ENCODE results near the gene TBX15. TPM values are rescaled to one million over a fixed set of nuclear protein-coding genes. Genes with fewer than 3 reads are reported as not detected.

Gene TBX15
- total RNA-seq, 4 donors from 2014 or later = 0.21 to 0.62 TPM; not detected in 2

DNA sequence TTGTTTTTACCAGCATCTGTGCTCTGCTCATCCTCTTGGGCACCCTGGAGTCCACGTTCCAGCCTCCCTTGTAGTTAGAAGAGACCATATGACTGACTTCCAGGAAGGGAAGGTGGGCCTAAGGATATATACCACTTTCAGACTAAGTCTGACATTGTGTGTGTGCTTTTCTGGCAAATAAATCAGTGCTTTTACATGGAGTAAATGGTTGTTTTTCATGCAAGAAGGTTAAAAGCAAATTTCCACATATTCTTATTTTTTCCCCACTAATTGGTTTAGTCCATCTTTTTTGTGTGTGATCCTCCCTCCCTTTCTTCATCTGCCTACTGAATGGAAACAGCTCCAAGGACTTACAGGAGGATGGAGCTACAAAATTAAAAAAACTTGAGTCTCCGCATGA lies 119.8 kb downstream of the TBX15 start:
- H3K9me3 ChIP-seq = no peaks in the 10 kb centered on the region
- no peaks in the 10 kb centered on the region for H3K27me3 ChIP-seq
- DNase-seq = no peak
- intact Hi-C loops (cut with DNase I; ENCODE audit: low total_unique reads) = no loop called here
- no peak overlapping the region for H3K4me3 ChIP-seq
- H3K27ac ChIP-seq = no peak overlapping the region
- no peaks in the 10 kb centered on the region for H3K4me1 ChIP-seq
- TF ChIP-seq, protein P1, sequence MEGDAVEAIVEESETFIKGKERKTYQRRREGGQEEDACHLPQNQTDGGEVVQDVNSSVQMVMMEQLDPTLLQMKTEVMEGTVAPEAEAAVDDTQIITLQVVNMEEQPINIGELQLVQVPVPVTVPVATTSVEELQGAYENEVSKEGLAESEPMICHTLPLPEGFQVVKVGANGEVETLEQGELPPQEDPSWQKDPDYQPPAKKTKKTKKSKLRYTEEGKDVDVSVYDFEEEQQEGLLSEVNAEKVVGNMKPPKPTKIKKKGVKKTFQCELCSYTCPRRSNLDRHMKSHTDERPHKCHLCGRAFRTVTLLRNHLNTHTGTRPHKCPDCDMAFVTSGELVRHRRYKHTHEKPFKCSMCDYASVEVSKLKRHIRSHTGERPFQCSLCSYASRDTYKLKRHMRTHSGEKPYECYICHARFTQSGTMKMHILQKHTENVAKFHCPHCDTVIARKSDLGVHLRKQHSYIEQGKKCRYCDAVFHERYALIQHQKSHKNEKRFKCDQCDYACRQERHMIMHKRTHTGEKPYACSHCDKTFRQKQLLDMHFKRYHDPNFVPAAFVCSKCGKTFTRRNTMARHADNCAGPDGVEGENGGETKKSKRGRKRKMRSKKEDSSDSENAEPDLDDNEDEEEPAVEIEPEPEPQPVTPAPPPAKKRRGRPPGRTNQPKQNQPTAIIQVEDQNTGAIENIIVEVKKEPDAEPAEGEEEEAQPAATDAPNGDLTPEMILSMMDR (IDR thresholded peaks at IDR 0.05) = no peak
- no peak for TF ChIP-seq POLR2A (IDR thresholded peaks at IDR 0.05)
- no peaks in the 10 kb centered on the region for H3K36me3 ChIP-seq

DNA sequence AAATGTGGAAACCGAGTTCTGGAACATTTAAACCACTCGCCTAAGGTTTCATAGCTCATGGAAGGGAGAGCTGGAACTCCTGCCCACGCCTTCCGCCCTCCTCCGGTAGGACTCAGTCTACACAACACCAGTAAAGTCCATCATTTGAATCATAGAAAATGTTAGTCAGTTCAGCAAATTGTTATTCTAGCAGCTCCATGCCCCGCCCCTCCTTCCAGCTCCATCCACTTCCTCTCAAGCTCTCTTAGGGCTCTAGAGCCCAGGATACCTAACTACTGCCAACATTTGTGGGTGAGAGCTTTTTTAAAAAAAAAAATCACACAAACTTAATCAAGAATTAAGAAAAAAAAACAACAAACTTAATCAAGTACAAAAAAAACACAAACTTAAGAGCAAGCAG lies 121.8 kb downstream of the TBX15 start:
- intact Hi-C loops (cut with DNase I; ENCODE audit: low total_unique reads) = no loop called here
- TF ChIP-seq POLR2A (IDR thresholded peaks at IDR 0.05) = no peak
- TF ChIP-seq, protein P1 (IDR thresholded peaks at IDR 0.05) = no peak
- Histone ChIP-seq H3K9me3 (no peaks in the 10 kb centered on the region), H3K36me3 (no peaks in the 10 kb centered on the region), H3K4me1 (no peaks in the 10 kb centered on the region), H3K27ac (no peak overlapping the region), H3K4me3 (no peak overlapping the region), H3K27me3 (no peaks in the 10 kb centered on the region)
- no peak for DNase-seq

DNA sequence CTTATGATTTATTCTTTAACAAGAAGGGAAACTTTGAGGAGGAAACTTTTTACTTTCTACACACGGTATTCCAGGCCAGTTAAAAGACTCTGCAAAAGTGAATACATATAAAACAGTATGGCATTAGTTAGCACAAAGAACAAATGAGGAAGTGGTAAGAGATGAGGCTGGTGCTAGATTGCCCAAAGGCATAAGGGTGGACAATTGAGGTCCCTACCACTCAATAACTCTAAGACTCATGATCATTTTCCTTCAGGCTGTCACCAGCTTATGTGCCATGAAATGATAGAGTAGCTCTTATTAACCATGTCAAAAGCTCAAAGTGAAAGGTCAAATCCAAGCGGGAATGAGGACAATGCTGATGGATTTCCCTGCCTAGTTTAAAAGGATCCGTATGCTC lies 124.5 kb downstream of the TBX15 start:
- Histone ChIP-seq H3K4me1 (no peaks in the 10 kb centered on the region), H3K27ac (no peak overlapping the region), H3K4me3 (no peak overlapping the region), H3K36me3 (no peaks in the 10 kb centered on the region), H3K27me3 (no peaks in the 10 kb centered on the region), H3K9me3 (no peaks in the 10 kb centered on the region)
- DNase-seq = no peak
- intact Hi-C loops (cut with DNase I; ENCODE audit: low total_unique reads) = no loop called here
- TF ChIP-seq, protein P1 (IDR thresholded peaks at IDR 0.05) = no peak
- TF ChIP-seq POLR2A (IDR thresholded peaks at IDR 0.05) = no peak

DNA sequence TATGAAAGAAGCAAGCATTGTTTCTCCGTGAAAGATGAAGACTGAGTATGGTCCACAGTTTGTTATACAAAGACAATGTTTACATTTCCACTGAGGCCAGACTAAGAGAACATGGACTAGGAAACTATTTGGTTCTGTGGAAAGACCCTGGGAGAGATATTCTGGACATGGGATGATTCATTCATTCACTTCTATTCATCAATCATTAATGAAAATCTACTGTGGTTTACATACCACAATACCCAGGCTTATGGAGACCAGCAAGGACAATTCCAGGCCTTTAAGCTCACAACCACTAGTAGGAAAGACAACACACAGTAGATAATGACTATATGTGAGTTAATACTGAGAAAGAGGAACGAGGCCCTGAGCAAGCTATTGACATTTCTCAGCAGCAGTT lies 125.4 kb downstream of the TBX15 start:
- Histone ChIP-seq H3K36me3 (no peaks in the 10 kb centered on the region), H3K27me3 (no peaks in the 10 kb centered on the region), H3K9me3 (no peaks in the 10 kb centered on the region), H3K27ac (no peak overlapping the region), H3K4me1 (no peaks in the 10 kb centered on the region), H3K4me3 (no peak overlapping the region)
- intact Hi-C loops (cut with DNase I; ENCODE audit: low total_unique reads) = no loop called here
- DNase-seq = no peak
- no peak for TF ChIP-seq POLR2A (IDR thresholded peaks at IDR 0.05)
- TF ChIP-seq, protein P1 (IDR thresholded peaks at IDR 0.05) = no peak

DNA sequence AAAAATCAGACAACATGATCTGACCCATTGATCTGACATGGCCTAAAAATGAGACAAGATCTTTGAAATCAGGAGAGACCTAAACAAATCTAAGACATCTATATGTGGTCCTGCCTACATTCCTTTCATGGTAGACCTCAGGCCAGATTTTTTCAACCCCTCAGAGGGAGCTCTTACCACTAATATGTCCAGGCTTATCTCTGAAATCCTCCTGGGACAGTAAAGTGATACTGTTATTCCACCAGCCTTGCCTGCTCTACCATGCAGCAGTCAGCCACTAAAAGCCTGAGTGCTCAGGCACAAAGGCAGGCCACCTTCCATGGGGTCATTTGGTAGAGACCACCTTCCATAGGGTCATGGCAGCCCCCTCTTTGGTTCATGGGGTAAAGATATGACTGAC lies 126.9 kb downstream of the TBX15 start:
- intact Hi-C loops (cut with DNase I; ENCODE audit: low total_unique reads) = no loop called here
- no peak for TF ChIP-seq POLR2A (IDR thresholded peaks at IDR 0.05)
- TF ChIP-seq, protein P1 (IDR thresholded peaks at IDR 0.05) = no peak
- Histone ChIP-seq H3K4me1 (no peaks in the 10 kb centered on the region), H3K27me3 (no peaks in the 10 kb centered on the region), H3K36me3 (no peaks in the 10 kb centered on the region), H3K4me3 (no peak overlapping the region), H3K9me3 (no peaks in the 10 kb centered on the region), H3K27ac (no peak overlapping the region)
- no peak for DNase-seq
